GDM1 (cell line): ENCODE data around the gene ELP4.
"Not testable (repeated sequence)": the region's sequence is repeated elsewhere in the genome, so short reads cannot be mapped to it uniquely, and the experiment has no call there.

Experiments
- DNase-seq: peaks from one replicate; lab custom pipeline; 2025; lab: John Stamatoyannopoulos, UW

ELP4 gene

DNA sequence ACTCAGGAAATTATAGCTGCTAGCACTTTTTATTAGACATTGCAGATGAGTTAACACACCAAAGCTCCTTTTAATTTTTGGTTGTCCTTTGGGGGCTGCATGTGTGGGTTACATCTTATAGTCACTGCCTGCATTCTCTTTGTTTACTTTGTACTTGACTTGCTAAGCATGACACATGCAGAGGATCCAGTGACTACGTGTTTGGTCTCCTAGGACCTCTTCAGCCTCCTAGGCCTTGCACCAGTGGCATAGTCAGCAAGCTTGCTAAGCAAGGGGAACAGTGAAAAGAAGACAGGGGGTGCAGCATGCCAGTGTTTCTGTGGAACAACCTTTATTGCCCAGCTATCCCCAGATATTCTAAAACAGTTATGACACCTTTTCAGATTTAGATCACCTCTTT is 193.4 kb downstream of the ELP4 start:
- DNase-seq: no peak

DNA sequence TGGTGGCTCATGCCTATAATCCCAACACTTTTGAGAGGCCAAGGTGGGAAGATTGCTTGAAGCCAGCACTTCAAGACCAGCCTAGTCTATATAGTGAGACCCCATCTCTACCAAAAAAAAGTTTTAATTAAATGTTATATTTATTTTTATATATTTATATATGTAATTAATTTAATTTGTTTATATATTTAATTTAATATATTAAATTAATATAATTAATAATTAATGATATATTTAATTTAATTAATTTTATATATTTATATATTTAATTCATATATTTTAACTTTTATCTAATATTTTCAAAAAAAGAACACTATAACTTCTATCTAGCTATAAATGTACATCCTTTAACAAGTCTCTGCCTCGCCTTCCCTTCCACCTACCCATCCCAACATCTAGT is 196.8 kb downstream of the ELP4 start:
- no peak for DNase-seq

GRCh38 chr11:31711137-31711536 is 201.6 kb downstream of the ELP4 start:
- DNase-seq: no peak

- no peak for DNase-seq
Observed at GRCh38 chr11:31712851-31713250, 203.3 kb downstream of the ELP4 start.

- no peak for DNase-seq
Observed at GRCh38 chr11:31714840-31715239, 205.3 kb downstream of the ELP4 start.

GRCh38 chr11:31720225-31720624 is 210.7 kb downstream of the ELP4 start:
- no peak for DNase-seq

GRCh38 chr11:31720671-31721365 is 211.3 kb downstream of the ELP4 start:
- DNase-seq: no peak

GRCh38 chr11:31722754-31723153 is 213.2 kb downstream of the ELP4 start:
- no peak for DNase-seq

DNA sequence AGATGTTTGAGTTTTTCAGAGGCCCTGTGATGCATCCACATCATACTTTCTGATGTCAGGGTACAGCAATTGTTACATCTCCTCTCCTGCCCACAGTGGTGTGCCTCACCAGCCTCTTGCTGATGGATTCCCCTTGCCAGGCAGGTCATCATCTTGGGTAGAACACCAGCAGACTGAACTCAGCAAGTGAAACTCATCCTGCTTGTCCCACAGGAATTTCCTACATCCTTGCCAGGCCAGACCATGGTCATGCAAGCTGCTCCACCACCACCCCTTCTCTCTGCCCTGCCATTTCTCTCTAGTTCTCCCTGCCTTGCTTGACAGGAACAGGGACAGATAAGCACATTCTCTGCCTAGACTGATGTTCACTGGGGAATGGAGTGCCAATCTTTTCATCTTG is 215.6 kb downstream of the ELP4 start:
- no peak for DNase-seq

DNA sequence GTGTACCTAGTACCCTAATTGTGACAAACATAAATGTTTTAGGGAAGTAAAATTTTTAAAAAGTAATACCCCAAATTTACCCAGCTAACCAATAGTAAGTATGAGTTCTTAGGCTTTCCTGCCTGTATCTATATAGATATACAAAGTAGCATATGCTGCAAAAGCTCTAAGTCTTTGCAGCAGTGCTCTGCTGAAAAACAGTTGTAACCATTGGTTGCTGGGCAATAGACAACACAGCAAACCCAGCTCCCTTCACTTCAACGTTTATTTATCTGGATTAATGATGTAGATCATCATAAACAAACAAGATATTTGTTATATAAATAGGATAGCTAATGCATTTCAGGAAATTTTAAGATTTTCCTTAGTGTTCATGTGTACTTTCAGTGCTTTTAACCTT is 218.9 kb downstream of the ELP4 start:
- DNase-seq: no peak

DNA sequence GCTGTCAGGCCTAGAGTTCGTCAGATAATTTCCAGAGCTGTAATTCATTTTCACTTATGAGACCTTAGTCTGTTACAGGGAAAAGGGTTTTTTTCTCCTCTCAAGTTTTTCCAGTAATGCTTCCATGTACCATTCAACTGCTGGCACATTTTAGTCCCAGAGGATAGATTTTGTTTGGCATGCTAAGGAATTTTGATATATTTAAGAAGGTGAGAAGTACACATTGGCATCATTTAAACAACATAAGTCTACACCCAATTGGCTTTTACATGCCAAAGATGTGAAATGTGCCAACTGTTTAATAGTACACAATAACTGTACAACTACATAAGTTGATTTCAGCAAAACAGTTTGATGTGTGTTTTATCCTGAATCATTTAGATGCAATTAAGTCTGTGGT is 230.6 kb downstream of the ELP4 start:
- DNase-seq: no peak

- not testable (repeated sequence) for DNase-seq
Observed at GRCh38 chr11:31740731-31741368, 231.3 kb downstream of the ELP4 start.

DNA sequence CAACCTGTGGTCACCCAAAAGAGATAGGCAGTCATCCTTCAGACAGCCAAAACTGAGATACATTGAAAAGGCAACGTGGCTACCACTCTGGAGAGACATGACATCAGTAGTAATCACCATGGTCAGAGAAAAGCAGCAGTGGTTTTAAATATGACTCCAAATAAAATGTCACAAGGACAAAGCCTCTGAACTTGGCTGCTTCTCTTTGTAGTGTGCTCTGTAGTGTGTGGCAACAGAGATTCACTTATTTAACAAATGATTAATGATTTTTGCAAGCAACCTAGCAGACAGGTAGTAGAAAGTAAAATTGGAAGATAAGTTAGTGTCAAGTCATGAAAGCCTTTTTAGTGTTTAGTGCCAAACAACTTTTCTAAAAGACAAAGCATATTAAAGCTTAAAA is 238.0 kb downstream of the ELP4 start:
- DNase-seq: no peak

GRCh38 chr11:31757260-31757835 is 247.8 kb downstream of the ELP4 start:
- no peak for DNase-seq

DNA sequence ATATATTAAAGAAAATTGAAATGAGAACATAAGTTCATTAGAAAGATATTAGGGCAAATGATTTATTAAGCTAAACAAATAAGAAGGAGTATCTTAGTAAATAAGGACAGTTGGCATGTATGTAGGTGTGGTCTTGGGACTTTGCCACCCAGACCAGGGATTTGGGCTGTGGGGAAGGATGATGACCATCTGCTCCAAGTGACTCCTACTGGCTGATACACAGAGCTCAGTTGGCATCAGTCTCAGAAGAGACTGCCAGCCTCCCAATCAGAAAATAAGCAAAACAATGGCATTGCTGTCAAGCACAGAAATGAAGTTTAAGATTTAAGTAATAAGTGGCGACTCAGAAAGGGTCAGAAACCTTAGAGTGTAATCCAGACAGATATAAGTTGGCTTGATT is 252.1 kb downstream of the ELP4 start:
- DNase-seq: no peak

GRCh38 chr11:31763296-31763695 is 253.7 kb downstream of the ELP4 start:
- DNase-seq: no peak

DNA sequence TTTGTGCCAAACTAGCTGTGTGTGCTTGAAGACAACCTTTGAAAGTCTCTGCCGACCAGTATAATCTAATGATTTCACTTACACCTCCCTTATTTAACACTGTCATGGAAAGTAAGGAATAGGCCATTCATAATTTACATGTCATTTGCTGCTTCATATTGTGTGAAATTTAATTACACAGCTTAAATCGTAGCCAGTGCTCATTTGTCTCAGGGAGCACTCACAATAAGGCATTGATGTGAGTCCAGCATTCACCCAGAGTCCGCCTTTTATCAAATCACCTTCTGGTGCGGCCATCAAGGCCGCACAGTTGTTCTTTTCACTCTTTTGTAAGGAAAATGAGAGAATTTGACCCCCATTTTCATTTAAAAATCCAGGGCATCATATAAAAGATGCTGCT is 254.7 kb downstream of the ELP4 start:
- DNase-seq: no peak

- no peak for DNase-seq
Observed at GRCh38 chr11:31764766-31765165, 255.2 kb downstream of the ELP4 start.

- DNase-seq: no peak
Observed at GRCh38 chr11:31767066-31767465, 257.5 kb downstream of the ELP4 start.

- no peak for DNase-seq
Observed at GRCh38 chr11:31767685-31768084, 258.1 kb downstream of the ELP4 start.

DNA sequence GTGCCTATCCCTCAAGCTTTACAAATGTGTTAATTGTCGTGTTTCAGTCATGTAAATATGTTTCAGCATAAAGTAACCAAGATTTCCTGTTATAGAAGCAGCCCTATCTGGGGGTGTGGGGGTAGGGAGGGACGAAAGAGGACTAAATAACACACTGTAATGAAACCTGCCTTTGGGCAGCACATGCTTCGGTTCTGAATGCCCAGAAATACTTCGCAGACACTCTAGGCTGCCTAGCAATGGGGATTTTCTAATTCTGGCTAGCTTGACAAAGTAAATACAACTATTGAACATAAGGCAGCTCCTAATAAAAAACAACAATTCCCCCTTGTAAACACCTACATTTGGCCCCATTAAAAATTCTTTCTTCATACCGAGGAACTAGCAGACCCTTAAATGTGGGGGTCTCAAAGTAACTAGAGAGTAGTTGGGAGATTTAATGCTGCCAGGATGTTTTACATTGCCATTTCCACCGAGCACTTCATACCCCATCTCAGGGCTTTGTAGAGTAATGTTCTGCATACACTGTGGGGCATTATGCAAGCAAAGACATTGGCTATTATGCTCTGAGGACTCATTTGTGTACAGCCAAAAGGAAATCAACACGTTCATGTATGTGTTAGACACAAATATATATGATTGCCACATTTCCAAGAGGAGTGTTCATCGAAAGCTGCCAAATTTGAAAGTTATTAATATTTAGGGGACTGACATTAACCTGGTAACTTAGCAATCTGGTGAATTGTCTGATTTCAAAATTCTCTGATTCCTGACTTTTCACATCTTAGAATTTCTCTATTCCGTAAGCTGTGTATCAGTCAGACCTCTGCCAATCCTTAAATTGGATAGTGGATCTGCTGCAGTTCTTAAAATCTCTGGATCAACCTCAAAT is 259.4 kb downstream of the ELP4 start:
- DNase-seq: no peak

- DNase-seq: no peak
Observed at GRCh38 chr11:31770011-31770700, 260.6 kb downstream of the ELP4 start.
